SU-DHL-6 (cell line): ENCODE measurements around the gene IKBKE.

ENCODE experiments used
- H2AFZ ChIP-seq: fragments of 200-600 bp; sonication (generic); 2 replicates; pipeline ENCODE4 v1.6.1; 2014; ENCODE audit warnings: low read depth, mild to moderate bottlenecking, moderate library complexity, mixed read lengths, antibody characterized with exemption, low read length; ENCODE audit not compliant: severe bottlenecking
- H3F3A ChIP-seq: fragments of 200-600 bp; shearing (Covaris generic); 2 replicates; pipeline ENCODE4 v1.6.0; 2016; ENCODE audit warnings: antibody characterized with exemption, mild to moderate bottlenecking; ENCODE audit not compliant: insufficient read depth
- H3K27ac ChIP-seq: fragments of 200-600 bp; sonication (generic); 2 replicates; pipeline ENCODE4 v1.5.1; 2016; ENCODE audit warnings: low read depth, mild to moderate bottlenecking, low read length, moderate library complexity, mixed read lengths
- H3K27me3 ChIP-seq: fragments of 200-600 bp; sonication (generic), shearing (Covaris generic); 2 replicates; pipeline ENCODE4 v1.6.0; 2014; ENCODE audit warnings: mild to moderate bottlenecking, low read length
- H3K36me3 ChIP-seq: fragments of 200-600 bp; sonication (generic); 2 replicates; pipeline ENCODE4 v1.6.1; 2014; ENCODE audit warnings: mild to moderate bottlenecking, low read length, mixed read lengths
- H3K4me2 ChIP-seq: fragments of 300-600, 200-600 bp; shearing (Covaris generic), sonication (generic); 2 replicates; pipeline ENCODE4 v1.6.0; 2014; ENCODE audit warnings: low read length, low read depth, mild to moderate bottlenecking; ENCODE audit not compliant: poor library complexity, severe bottlenecking
- H3K4me3 ChIP-seq: fragments of 200-600 bp; sonication (generic); 2 replicates; pipeline ENCODE4 v1.5.1; 2014; ENCODE audit warnings: antibody characterized with exemption, low read length, mild to moderate bottlenecking, mixed read lengths; ENCODE audit not compliant: insufficient read depth, poor library complexity, severe bottlenecking
- H3K79me2 ChIP-seq: fragments of 200-600 bp; sonication (generic); 2 replicates; pipeline ENCODE4 v1.6.1; 2014; ENCODE audit warnings: mild to moderate bottlenecking, low read length, moderate library complexity; ENCODE audit not compliant: insufficient read depth
- H3K9ac ChIP-seq: fragments of 200-600 bp; sonication (generic); 2 replicates; pipeline ENCODE4 v1.7.0; 2014; ENCODE audit warnings: mild to moderate bottlenecking, low read length
- H3K9me2 ChIP-seq: fragments of 200-600 bp; sonication (generic); replicated peaks from 2 replicates; pipeline ENCODE4 v1.6.1; 2014; ENCODE audit warnings: low read length; ENCODE audit not compliant: insufficient read depth
- H3K9me3 ChIP-seq: fragments of 200-600 bp; sonication (generic); 2 replicates; pipeline ENCODE4 v1.6.1; 2014; ENCODE audit warnings: low read length, mixed read lengths; ENCODE audit not compliant: insufficient read depth
- H4K20me1 ChIP-seq: fragments of 200-600 bp; sonication (generic); 2 replicates; pipeline ENCODE4 v1.6.1; 2014; ENCODE audit warnings: low read depth, mild to moderate bottlenecking, antibody characterized with exemption, low read length, moderate library complexity, mixed read lengths
- EZH2phosphoT487 ChIP-seq: fragments of 200-600 bp; sonication (generic), shearing (Covaris generic); conservative IDR thresholded peaks from 2 replicates; pipeline ENCODE4 v1.6.1; 2018; ENCODE audit warnings: mild to moderate bottlenecking, antibody characterized with exemption, low read length, moderate library complexity, mixed read lengths
- TF ChIP-seq, protein P1 (sequence below): fragments of 200-600 bp; sonication (generic); IDR thresholded peaks from one replicate; pipeline ENCODE4 v1.5.1; 2017; ENCODE audit warnings: antibody characterized with exemption, mild to moderate bottlenecking, low read length, moderate library complexity; ENCODE audit not compliant: insufficient read depth, poor library complexity, severe bottlenecking

Gene IKBKE

DNA sequence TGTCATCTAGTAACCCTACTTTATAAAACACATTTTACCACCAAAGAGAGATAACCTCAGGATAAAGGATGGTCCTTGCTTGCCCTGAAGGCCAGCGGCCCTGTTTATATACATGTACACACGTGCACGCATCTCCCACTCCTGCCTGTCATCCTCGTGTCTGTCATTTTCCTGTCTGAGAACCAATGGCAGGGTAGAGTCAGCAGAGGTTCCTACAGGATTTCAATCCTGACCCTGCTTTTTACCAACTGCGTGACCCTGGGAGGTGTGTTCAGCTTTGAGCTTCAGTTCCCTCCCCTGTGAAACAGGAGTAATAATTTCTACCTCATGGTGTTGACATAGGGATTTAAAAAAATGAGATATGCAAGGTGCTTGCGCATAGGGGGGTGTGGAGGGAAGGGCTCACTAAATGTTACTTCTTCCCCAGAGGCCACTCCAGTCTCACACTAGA lies 24.8 kb downstream of the IKBKE start:
- Histone ChIP-seq H3F3A (no peaks in the 10 kb centered on the region), H3K4me2 (no peak overlapping the region), H3K9ac (no peak overlapping the region), H3K27ac (no peak overlapping the region), H3K9me2 (no peaks in the 10 kb centered on the region), H3K79me2 (no peaks in the 10 kb centered on the region), H2AFZ (no peak overlapping the region), H3K4me3 (no peak overlapping the region), H4K20me1 (no peaks in the 10 kb centered on the region), H3K9me3 (no peaks in the 10 kb centered on the region), H3K27me3 (no peaks in the 10 kb centered on the region), H3K36me3 (no peaks in the 10 kb centered on the region)
- no peak for TF ChIP-seq EZH2phosphoT487
- TF ChIP-seq, protein P1, sequence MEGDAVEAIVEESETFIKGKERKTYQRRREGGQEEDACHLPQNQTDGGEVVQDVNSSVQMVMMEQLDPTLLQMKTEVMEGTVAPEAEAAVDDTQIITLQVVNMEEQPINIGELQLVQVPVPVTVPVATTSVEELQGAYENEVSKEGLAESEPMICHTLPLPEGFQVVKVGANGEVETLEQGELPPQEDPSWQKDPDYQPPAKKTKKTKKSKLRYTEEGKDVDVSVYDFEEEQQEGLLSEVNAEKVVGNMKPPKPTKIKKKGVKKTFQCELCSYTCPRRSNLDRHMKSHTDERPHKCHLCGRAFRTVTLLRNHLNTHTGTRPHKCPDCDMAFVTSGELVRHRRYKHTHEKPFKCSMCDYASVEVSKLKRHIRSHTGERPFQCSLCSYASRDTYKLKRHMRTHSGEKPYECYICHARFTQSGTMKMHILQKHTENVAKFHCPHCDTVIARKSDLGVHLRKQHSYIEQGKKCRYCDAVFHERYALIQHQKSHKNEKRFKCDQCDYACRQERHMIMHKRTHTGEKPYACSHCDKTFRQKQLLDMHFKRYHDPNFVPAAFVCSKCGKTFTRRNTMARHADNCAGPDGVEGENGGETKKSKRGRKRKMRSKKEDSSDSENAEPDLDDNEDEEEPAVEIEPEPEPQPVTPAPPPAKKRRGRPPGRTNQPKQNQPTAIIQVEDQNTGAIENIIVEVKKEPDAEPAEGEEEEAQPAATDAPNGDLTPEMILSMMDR: no peak

GRCh38 chr1:206495493-206496046 lies 25.3 kb downstream of the IKBKE start:
- no peaks in the 10 kb centered on the region for H3K9me3 ChIP-seq
- no peak overlapping the region for H3K4me3 ChIP-seq
- H3K9ac ChIP-seq: no peak overlapping the region
- no peaks in the 10 kb centered on the region for H3F3A ChIP-seq
- H4K20me1 ChIP-seq: no peaks in the 10 kb centered on the region
- no peak overlapping the region for H2AFZ ChIP-seq
- H3K27ac ChIP-seq: no peak overlapping the region
- TF ChIP-seq, protein P1: no peak
- no peak for TF ChIP-seq EZH2phosphoT487
- H3K36me3 ChIP-seq: no peaks in the 10 kb centered on the region
- no peaks in the 10 kb centered on the region for H3K27me3 ChIP-seq
- no peaks in the 10 kb centered on the region for H3K79me2 ChIP-seq
- no peaks in the 10 kb centered on the region for H3K9me2 ChIP-seq
- H3K4me2 ChIP-seq: no peak overlapping the region

DNA sequence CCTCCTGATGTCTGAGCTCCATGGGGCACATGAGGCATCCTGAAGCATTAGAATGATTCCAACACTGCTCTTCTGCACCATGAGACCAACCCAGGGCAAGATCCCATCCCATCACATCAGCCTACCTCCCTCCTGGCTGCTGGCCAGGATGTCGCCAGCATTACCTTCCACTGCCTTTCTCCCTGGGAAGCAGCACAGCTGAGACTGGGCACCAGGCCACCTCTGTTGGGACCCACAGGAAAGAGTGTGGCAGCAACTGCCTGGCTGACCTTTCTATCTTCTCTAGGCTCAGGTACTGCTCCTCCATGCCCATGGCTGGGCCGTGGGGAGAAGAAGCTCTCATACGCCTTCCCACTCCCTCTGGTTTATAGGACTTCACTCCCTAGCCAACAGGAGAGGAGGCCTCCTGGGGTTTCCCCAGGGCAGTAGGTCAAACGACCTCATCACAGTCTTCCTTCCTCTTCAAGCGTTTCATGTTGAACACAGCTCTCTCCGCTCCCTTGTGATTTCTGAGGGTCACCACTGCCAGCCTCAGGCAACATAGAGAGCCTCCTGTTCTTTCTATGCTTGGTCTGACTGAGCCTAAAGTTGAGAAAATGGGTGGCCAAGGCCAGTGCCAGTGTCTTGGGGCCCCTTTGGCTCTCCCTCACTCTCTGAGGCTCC lies 26.0 kb downstream of the IKBKE start:
- Histone ChIP-seq H3K4me2 (no peak overlapping the region), H3K9me3 (no peaks in the 10 kb centered on the region), H3K36me3 (no peaks in the 10 kb centered on the region), H3K27me3 (no peaks in the 10 kb centered on the region), H2AFZ (no peak overlapping the region), H3K27ac (no peak overlapping the region), H3K79me2 (no peaks in the 10 kb centered on the region), H4K20me1 (no peaks in the 10 kb centered on the region), H3K4me3 (no peak overlapping the region), H3F3A (no peaks in the 10 kb centered on the region), H3K9me2 (no peaks in the 10 kb centered on the region), H3K9ac (no peak overlapping the region)
- TF ChIP-seq EZH2phosphoT487: no peak
- TF ChIP-seq, protein P1: no peak
